Activated CD4-positive, alpha-beta T cell treated with anti-CD3 and anti-CD28 coated beads, Interleukin-2, amount 10 ng/mL, durations not matched to agents 7 days and 5 days (primary cell): ENCODE results near the gene AKT1. TPM values are rescaled to one million over a fixed set of nuclear protein-coding genes. Genes with fewer than 3 reads are reported as not detected.

ENCODE experiments used
- CTCF ChIA-PET: fragments of 350-600 bp; sonication (Branson Sonifier 250); formaldehyde crosslinking; loops from one replicate; lab custom pipeline; 2021; ENCODE audit warnings: antibody characterized with exemption; lab: Charles Lee
- POLR2A ChIA-PET: fragments of 350-600 bp; sonication (Branson Sonifier 250); formaldehyde crosslinking; loops from one replicate; lab custom pipeline; 2021; ENCODE audit warnings: antibody characterized with exemption; lab: Charles Lee
- DNase-seq: peaks from one replicate; pipeline ENCODE4 v3.0.0-alpha.2; 2020
- H3K27ac Mint-ChIP-seq: one replicate; pipeline ENCODE4 v1.8.0; 2021; ENCODE audit warnings: mild to moderate bottlenecking, moderate library complexity, mixed read lengths
- H3K27me3 Mint-ChIP-seq: one replicate; pipeline ENCODE4 v1.8.0; 2021; ENCODE audit warnings: mixed read lengths
- H3K36me3 Mint-ChIP-seq: one replicate; pipeline ENCODE4 v1.8.0; 2021; ENCODE audit warnings: low read depth, mixed read lengths
- H3K4me1 Mint-ChIP-seq: one replicate; pipeline ENCODE4 v1.8.0; 2021; ENCODE audit warnings: mixed read lengths
- H3K4me3 Mint-ChIP-seq: one replicate; pipeline ENCODE4 v1.8.0; 2021; ENCODE audit warnings: mild to moderate bottlenecking, moderate library complexity, mixed read lengths
- H3K9me3 Mint-ChIP-seq: one replicate; pipeline ENCODE4 v1.8.0; 2021; ENCODE audit warnings: mixed read lengths
- total RNA-seq, 2 experiments: library from RNA; stranded (reverse); gene quantifications; one replicate each; pipeline ENCODE4 v1.2.3, GENCODE V29; 2021

Gene AKT1
- total RNA-seq, 2 experiments from 2014 or later: 159 to 166 TPM

DNA sequence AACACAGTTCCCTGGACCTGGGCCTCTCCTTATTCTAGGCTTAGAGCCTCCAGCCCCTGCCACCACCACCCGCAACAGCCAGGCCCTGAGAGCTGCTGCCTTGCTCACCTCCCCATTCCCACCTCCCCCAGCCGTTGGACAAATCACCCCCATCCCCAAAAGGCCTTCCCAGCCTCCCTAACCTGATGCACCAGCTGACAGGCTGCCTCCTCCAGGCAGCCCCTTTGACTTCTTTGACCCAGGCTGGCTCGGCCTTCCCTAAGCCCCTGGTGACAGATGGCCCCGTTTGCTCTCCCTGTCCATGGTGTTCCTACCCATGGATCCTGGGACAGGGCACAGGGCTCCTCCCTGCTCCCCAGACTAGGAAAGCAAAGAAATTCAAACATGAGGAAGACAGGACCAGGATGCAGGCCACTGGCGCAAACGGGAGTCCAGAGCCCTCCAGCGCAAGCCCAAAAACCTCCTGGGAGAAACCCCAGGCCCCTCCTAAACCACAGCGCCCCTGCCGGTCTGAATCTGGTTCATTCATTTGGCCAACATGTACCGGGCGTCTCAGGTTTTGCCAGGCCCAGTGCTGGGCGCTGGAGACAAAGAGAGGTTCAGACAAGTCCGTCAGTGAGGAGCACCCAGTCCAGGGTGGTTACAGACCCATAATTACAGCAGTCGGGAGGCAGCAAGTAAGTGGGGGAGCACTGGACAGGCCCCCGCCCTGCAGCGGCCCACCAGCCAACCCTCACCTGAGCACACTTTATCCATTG lies 2.4 kb downstream of the AKT1 start:
- Mint-ChIP-seq H3K27me3 (no peaks in the 10 kb centered on the region), H3K27ac (peak overlapping the region; percentile 25), H3K4me1 (peaks cover 38% of the 10 kb centered on the region), H3K36me3 (peaks cover 6% of the 10 kb centered on the region), H3K9me3 (no peaks in the 10 kb centered on the region), H3K4me3 (peak overlapping the region; percentile 89)
- POLR2A ChIA-PET: no interaction called here
- no peak for DNase-seq
- CTCF ChIA-PET: no interaction called here

DNA sequence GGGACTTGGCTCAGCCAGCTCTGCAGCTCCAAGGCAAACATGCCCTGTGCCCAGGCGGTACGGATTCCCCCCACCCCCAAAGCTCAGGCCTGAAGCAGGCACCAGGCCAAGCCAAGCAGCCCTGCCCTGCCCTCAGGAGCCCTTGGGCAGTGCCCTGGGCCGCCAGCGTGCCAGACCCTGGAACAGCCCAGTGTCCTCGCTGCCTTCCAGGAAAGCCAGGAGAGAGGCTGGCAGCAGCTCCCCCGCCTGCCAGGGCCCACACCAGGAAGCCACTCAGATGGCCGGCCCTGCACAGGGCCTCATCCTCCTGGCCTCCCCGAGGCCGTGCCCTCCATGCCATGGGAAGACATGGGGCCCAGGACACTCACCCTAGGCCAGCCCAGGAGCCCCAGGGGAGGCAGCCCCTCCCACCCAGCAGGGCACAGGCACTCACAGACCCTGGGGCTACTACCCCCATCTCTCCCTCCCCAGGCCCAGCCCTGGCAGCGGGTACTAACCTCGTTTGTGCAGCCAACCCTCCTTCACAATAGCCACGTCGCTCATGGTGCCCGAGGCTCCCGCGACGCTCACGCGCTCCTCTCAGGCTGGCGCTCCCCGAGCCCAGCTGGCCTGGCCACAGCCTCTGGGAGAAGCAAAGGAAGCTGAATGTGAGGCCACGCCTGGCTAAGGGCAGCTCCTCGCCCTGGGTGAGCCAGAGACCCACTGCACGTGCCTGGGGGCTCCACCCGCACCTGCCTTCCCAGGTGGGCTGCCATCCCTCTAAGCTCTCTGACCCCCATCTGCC lies 3.3 kb downstream of the AKT1 start:
- Mint-ChIP-seq H3K4me3 (no peak overlapping the region), H3K9me3 (no peaks in the 10 kb centered on the region), H3K27ac (peak overlapping the region; percentile 25), H3K4me1 (peaks cover 38% of the 10 kb centered on the region), H3K27me3 (no peaks in the 10 kb centered on the region), H3K36me3 (peaks cover 6% of the 10 kb centered on the region)
- CTCF ChIA-PET: interaction anchor here (1.1 to 1.8 kb wide), 4 partner anchors 24 to 47 kb away, joined by 3 to 5 read pairs (median 4); partner anchors contain the start of gene SIVA1
- no peak for DNase-seq
- POLR2A ChIA-PET: interaction anchor here (0.5 kb wide), 1 partner anchor 34 kb away, joined by 3 read pairs; no protein-coding TSS in a partner anchor

DNA sequence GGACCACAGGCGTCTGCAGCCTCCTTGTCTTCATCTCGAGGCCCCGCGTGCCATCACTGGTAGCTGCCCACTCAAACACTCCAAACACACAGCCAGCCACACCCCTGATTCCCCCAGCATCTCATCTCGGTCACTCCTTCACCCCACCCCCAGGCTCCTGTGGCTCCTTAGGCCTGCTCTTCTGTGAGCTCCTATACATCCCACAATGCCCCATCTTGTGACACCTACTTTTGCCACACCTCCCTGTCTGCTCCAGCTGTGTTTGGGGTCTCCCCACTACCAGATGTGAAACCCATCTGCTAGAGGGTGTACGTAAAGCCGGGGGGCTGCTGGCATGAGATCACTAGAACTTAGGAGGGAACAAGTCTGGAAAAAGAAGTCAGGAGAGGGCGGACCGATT lies 4.1 kb downstream of the AKT1 start:
- H3K9me3 Mint-ChIP-seq: no peaks in the 10 kb centered on the region
- DNase-seq: no peak
- H3K36me3 Mint-ChIP-seq: peaks cover 6% of the 10 kb centered on the region
- ChIA-PET POLR2A (interaction anchor here (0.5 kb wide), 1 partner anchor 35 kb away, joined by 3 read pairs; no protein-coding TSS in a partner anchor), CTCF (interaction anchor here (0.7 to 1.8 kb wide), 6 partner anchors 9 to 46 kb away, joined by 3 to 5 read pairs (median 3); partner anchors contain the start of genes SIVA1 and ZBTB42)
- no peak overlapping the region for H3K27ac Mint-ChIP-seq
- H3K4me1 Mint-ChIP-seq: peaks cover 40% of the 10 kb centered on the region
- no peaks in the 10 kb centered on the region for H3K27me3 Mint-ChIP-seq
- no peak overlapping the region for H3K4me3 Mint-ChIP-seq

DNA sequence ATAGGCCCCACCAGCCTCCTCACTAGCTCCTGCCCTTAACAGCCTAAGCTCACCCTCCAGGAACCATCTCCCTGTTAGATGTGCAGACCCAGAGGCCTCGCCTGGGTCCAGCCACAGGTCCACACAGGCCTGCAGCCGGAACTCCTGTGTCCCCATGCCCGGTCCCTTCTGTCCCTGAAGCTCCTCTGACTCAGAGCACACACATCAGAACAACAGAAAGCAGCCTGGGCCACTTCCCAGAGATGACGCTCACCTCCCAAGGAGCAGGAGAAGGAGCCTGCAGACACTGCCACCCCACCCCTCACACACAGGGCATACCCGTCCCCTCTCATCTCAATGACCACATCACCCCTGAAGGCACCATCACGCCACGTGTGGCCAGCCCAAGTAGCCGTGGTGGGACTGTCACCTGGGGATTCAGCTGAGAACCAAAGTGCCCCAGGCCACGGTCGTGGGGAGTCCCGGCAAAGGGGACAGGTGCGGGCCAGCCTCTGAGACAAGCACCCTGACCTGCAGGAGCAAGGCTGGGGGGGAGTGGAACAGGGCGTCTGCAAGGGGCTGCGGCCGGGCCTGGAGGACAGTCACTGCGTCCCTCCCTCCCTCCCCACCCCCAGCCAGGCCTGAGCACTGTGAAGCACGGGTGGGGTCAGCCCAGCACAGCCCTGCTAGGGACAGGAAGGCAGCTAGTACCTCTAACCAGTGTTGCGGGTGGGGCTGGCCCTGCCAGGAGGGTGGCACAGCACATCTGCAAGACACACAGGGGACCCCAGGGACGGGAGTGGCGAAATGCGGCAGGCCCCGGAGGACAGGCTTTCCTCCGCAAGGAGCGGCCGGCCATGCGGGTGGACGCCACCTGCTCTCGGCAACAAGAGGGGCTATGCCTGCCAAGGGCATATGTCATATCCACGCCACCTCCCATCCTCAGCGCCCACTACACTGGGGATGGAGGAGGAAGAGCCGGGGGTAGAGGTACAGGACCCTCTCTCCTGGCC lies 5.5 kb downstream of the AKT1 start:
- CTCF ChIA-PET: interaction anchor here (0.6 to 1.8 kb wide), 4 partner anchors 11 to 167 kb away, joined by 3 to 5 read pairs (median 4); partner anchors contain the start of genes SIVA1 and ZBTB42

DNA sequence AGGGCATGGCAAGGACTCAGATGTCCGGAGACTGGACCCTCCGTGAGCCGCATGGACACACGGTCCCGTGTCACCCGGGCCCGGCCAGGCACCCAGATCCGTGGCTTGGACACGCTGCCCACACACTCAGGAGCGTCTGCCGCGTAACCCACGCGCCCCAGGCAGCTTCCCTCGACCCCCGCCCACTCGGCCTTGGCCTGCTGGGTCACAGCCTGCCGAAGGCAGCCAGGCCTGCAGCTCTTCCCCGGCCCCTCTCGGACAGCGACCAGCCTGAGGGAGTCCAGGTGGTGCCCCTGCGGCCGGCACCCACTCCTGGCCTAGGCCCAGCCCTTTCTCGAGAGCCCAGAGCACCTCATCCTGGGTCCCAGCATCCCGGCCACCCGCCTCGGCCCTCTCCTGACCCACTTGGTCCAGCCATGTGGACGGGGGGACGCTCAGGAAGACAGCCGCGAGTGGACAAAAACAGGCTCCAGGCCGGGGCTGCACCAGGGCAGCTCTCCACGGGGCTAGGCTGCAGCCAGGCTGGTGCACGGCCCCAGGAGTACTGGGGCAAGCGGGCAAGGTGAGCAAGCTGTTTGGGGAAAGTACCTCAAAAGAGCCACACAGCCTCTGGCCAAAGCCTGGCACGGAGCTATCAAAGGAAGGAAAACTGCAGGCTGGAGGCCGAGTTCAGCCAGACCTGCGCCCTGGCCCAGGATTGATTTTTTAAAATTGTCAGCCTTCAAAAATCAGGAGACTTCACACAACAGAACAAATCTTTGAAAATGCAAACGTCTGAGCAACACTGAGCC lies 6.5 kb downstream of the AKT1 start:
- ChIA-PET POLR2A (no interaction called here), CTCF (interaction anchor here (0.6 to 1.3 kb wide), 2 partner anchors 12 to 166 kb away, joined by 4 to 5 read pairs; partner anchors contain the start of gene ZBTB42)
- DNase-seq: no peak
- Mint-ChIP-seq H3K27me3 (no peaks in the 10 kb centered on the region), H3K4me1 (peaks cover 37% of the 10 kb centered on the region), H3K27ac (no peak overlapping the region), H3K36me3 (peaks cover 6% of the 10 kb centered on the region), H3K4me3 (no peak overlapping the region), H3K9me3 (no peaks in the 10 kb centered on the region)

More for the DNA sequence above, 5.5 kb downstream of the AKT1 start:
- peaks cover 43% of the 10 kb centered on the region for H3K4me1 Mint-ChIP-seq
- peaks cover 6% of the 10 kb centered on the region for H3K36me3 Mint-ChIP-seq
- no peaks in the 10 kb centered on the region for H3K27me3 Mint-ChIP-seq
- POLR2A ChIA-PET: no interaction called here
- H3K9me3 Mint-ChIP-seq: no peaks in the 10 kb centered on the region
- no peak overlapping the region for H3K27ac Mint-ChIP-seq
- no peak overlapping the region for H3K4me3 Mint-ChIP-seq
- DNase-seq: no peak

DNA sequence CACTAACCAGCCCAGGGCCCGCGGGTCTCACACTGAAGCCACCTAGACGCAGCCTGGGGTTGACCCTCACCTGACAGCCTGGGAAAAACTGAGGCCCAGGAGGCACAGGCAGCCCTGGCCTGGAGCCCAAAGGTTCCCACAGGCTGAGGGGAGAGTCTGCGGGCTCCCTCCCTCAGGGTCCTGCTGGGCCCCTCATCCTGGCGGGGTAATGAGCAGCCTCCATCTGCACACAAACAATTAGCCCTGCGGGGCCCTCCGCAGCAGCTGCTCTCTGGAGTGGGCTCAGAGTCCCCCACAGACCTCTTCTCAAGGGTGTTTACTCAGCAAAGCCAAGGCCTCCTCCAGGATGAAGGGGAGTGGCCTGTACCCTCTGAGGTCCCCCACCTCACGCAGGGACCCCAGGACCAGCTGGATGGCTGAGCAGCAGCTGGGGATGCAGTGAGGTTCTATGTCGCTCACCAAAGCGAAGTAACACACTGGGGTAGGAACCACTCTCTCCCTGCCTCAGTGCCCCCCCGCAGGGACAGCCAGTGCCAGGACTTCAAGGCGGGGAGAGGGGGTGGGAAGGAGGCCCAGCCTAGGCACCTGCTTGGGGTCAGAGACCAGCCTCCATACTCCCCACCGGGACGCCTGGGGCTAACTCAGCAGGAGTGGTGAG lies 7.3 kb downstream of the AKT1 start:
- peaks cover 29% of the 10 kb centered on the region for H3K4me1 Mint-ChIP-seq
- H3K27me3 Mint-ChIP-seq: no peaks in the 10 kb centered on the region
- ChIA-PET CTCF (interaction anchor here (2.2 kb wide), 1 partner anchor 20 kb away, joined by 5 read pairs; no protein-coding TSS in a partner anchor), POLR2A (no interaction called here)
- H3K36me3 Mint-ChIP-seq: peaks cover 6% of the 10 kb centered on the region
- H3K9me3 Mint-ChIP-seq: no peaks in the 10 kb centered on the region
- no peak overlapping the region for H3K4me3 Mint-ChIP-seq
- no peak for DNase-seq
- no peak overlapping the region for H3K27ac Mint-ChIP-seq

DNA sequence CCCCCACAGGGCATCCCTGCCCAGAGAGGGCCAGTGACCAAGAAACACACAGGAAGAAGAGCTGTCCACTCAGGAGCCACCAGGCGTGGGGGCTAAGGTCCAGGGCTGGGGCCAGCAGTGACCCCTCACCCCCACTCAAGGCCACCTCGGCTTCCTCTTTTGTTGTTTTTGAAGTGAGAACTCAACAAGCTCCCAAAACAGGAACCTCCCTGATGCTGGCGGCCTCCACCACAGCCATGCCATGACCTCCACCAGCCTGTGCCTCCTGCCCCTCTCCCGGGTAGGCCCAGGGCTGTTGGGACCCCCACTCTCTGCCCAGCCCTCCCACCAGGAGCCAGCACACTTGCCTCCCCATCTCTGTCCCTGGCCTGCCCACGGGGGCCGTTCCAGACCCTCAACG lies 7.8 kb downstream of the AKT1 start:
- Mint-ChIP-seq H3K4me1 (peaks cover 24% of the 10 kb centered on the region), H3K27me3 (no peaks in the 10 kb centered on the region), H3K36me3 (peaks cover 6% of the 10 kb centered on the region), H3K4me3 (no peak overlapping the region), H3K27ac (no peak overlapping the region), H3K9me3 (no peaks in the 10 kb centered on the region)
- CTCF ChIA-PET: interaction anchor here (2.2 kb wide), 1 partner anchor 19 kb away, joined by 5 read pairs; no protein-coding TSS in a partner anchor
- POLR2A ChIA-PET: no interaction called here
- no peak for DNase-seq

DNA sequence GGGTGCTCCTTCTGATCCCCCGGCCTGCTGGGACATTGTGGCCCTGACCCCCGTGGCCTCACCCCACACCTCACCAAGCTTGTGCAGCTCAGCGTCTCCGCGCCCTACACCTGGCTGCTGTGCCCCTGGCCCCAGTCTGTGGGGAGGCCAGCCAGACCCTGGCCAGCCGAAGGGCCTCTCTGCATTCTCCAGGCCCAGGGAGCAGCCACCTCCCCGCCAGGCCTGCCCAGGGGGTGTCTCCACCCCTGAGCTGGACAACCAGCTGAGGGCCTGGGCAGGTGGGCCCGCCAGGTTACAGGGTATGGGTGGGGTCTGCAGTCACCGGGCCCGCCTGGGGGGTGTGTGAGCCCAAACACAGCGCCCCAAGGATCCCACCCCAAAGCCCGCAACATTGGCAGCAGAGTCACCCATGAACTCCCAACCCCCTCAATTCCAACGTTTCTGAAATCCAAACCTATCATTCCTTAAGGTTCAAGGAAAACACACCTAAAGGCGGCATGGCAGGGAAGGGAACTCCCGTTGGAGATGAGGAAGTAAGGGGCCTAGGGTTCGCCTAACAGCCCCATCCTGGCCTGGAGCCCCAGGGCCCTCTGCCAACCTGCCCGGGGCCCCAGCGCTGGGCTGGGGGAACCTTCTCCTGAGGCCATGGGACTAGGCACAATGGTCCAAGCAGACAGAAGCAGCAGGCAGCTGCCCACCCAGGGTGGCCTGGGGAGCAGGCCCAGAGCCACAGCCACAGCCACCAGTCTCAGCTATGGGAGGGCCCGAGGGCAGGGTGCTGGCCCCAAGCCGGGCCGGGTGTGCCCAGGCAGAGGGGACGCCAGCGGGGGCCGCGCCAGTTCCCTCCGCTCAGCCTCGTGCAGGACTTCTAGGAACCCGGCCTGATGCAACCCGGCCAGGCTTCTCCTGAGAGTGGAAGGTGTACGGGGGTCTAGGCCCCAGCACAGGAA lies 8.5 kb downstream of the AKT1 start:
- no peak for DNase-seq
- Mint-ChIP-seq H3K4me3 (no peak overlapping the region), H3K4me1 (peaks cover 20% of the 10 kb centered on the region), H3K27me3 (no peaks in the 10 kb centered on the region), H3K9me3 (no peaks in the 10 kb centered on the region), H3K36me3 (peaks cover 6% of the 10 kb centered on the region), H3K27ac (no peak overlapping the region)
- ChIA-PET POLR2A (no interaction called here), CTCF (interaction anchor here (2.2 kb wide), 1 partner anchor 19 kb away, joined by 5 read pairs; no protein-coding TSS in a partner anchor)

DNA sequence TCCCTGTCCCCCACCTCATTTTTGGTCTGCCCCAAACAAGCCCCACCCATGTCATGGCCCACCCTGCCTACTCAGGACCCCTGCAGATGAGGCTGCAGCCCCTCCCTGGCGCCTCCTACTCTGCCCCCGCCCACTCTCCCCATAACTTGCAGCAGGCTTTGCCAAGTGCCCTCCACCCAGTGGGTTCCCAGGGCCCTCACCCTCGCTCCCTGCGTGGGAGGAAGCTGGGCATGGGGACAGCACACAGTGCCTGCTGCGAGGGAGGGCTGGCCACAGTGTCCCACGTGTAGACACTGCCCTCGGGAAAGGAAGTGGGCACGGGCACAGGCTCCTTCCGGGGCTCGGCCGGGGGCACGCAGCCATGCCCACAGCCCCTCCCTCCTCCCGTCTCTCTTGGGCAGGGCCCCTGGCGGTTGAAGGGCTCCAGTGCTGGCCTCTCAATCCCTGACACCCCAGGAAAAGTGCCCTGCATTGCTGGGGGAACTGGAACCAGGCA lies 9.4 kb downstream of the AKT1 start:
- peak overlapping the region; percentile 31 for H3K27ac Mint-ChIP-seq
- H3K4me3 Mint-ChIP-seq: no peak overlapping the region
- no peaks in the 10 kb centered on the region for H3K9me3 Mint-ChIP-seq
- POLR2A ChIA-PET: no interaction called here
- H3K4me1 Mint-ChIP-seq: peaks cover 17% of the 10 kb centered on the region
- H3K36me3 Mint-ChIP-seq: peaks cover 3% of the 10 kb centered on the region
- CTCF ChIA-PET: interaction anchor here (2.2 kb wide), 1 partner anchor 18 kb away, joined by 5 read pairs; no protein-coding TSS in a partner anchor
- H3K27me3 Mint-ChIP-seq: no peaks in the 10 kb centered on the region
- DNase-seq: no peak

DNA sequence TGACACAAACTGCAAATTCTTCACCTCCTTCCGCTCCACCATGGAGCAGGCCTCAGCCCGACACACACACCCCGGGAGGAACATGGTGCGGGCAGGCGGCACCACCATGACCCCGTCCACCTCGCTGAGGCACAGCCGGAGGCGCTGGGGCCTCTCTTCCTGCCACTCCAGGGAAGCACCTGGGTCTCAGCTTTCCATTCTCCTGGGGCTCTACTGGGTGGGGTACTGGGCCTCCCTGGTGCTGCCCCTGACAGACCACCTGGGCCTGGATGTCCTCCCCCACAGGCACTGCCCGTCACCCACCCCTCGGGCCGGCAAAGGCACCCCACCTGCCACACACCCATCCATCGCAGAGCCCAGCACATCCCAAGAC lies 9.9 kb downstream of the AKT1 start:
- Mint-ChIP-seq H3K27me3 (no peaks in the 10 kb centered on the region), H3K27ac (no peak overlapping the region), H3K4me1 (peaks cover 14% of the 10 kb centered on the region), H3K36me3 (no peaks in the 10 kb centered on the region), H3K9me3 (no peaks in the 10 kb centered on the region), H3K4me3 (no peak overlapping the region)
- ChIA-PET POLR2A (no interaction called here), CTCF (interaction anchor here (0.9 kb wide), 1 partner anchor 33 kb away, joined by 3 read pairs; no protein-coding TSS in a partner anchor)
- DNase-seq: no peak
